MM.1S (cell line): ENCODE data around the gene DHX9.

Source experiments
- DNase-seq: peaks from one replicate; pipeline ENCODE4 v3.0.0-alpha.2; 2015
- H2AFZ ChIP-seq: fragments of 300-600 bp; sonication (generic); 2 replicates; pipeline ENCODE4 v1.6.0; 2016; ENCODE audit warnings: antibody characterized with exemption, low read length
- H3F3A ChIP-seq: fragments of 300-600 bp; sonication (generic); 2 replicates; pipeline ENCODE4 v1.6.1; 2016; ENCODE audit warnings: mild to moderate bottlenecking, antibody characterized with exemption, low read length, moderate library complexity, mixed read lengths; ENCODE audit not compliant: insufficient read depth
- H3K27ac ChIP-seq: fragments of 300-600 bp; sonication (generic); 2 replicates; pipeline ENCODE4 v1.5.1; 2016; ENCODE audit warnings: mild to moderate bottlenecking, low read length
- H3K27me3 ChIP-seq: fragments of 300-600 bp; sonication (generic); replicated peaks from 2 replicates; pipeline ENCODE4 v1.6.0; 2016; ENCODE audit warnings: low read length; ENCODE audit not compliant: insufficient read depth
- H3K36me3 ChIP-seq: fragments of 300-600 bp; sonication (generic); replicated peaks from 2 replicates; pipeline ENCODE4 v1.6.1; 2016; ENCODE audit warnings: mild to moderate bottlenecking, low read length, mixed read lengths; ENCODE audit not compliant: insufficient read depth
- H3K4me1 ChIP-seq: fragments of 300-600 bp; sonication (generic); 2 replicates; pipeline ENCODE4 v1.6.1; 2016; ENCODE audit warnings: low read length, mixed read lengths
- H3K4me2 ChIP-seq: fragments of 300-600 bp; sonication (generic); 2 replicates; pipeline ENCODE4 v1.6.0; 2016; ENCODE audit warnings: low read depth, low read length
- H3K4me3 ChIP-seq: fragments of 300-600 bp; sonication (generic); 2 replicates; pipeline ENCODE4 v1.5.1; 2016; ENCODE audit warnings: low read length, mixed read lengths
- H3K79me2 ChIP-seq: fragments of 300-600 bp; sonication (generic); 2 replicates; pipeline ENCODE4 v1.6.1; 2016; ENCODE audit warnings: mixed run types, low read length, mixed read lengths
- H3K9ac ChIP-seq: fragments of 300-600 bp; sonication (generic); 2 replicates; pipeline ENCODE4 v1.6.1; 2016; ENCODE audit warnings: low read length, mixed read lengths
- H3K9me2 ChIP-seq: fragments of 300-600 bp; sonication (generic); replicated peaks from 2 replicates; pipeline ENCODE4 v1.6.1; 2016; ENCODE audit warnings: mild to moderate bottlenecking, low read length, mixed read lengths; ENCODE audit not compliant: insufficient read depth
- H3K9me3 ChIP-seq: fragments of 300-600 bp; sonication (generic); replicated peaks from 2 replicates; pipeline ENCODE4 v1.6.1; 2016; ENCODE audit warnings: mild to moderate bottlenecking, low read length, mixed read lengths; ENCODE audit not compliant: insufficient read depth
- H4K20me1 ChIP-seq: fragments of 300-600 bp; sonication (generic); 2 replicates; pipeline ENCODE4 v1.6.1; 2016; ENCODE audit warnings: mild to moderate bottlenecking, low read length, moderate library complexity, mixed read lengths; ENCODE audit not compliant: insufficient read depth
- CTCF ChIP-seq: fragments of 300-600 bp; sonication (generic); IDR thresholded peaks from 2 replicates; pipeline ENCODE4 v1.5.1; 2016; ENCODE audit warnings: antibody characterized with exemption, low read length, mixed read lengths
- EZH2 ChIP-seq: fragments of 300-600 bp; sonication (generic); optimal IDR thresholded peaks from 2 replicates; pipeline ENCODE3; 2017; ENCODE audit warnings: low read depth, mild to moderate bottlenecking, antibody characterized with exemption, low read length, mixed read lengths
- EZH2phosphoT487 ChIP-seq: fragments of 300-600 bp; sonication (generic); IDR thresholded peaks from 2 replicates; pipeline ENCODE4 v1.6.1; 2018; ENCODE audit warnings: antibody characterized with exemption, low read length

The DHX9 gene

GRCh38 chr1:182817802-182818201, 21.3 kb upstream of the DHX9 start:
- Histone ChIP-seq H3K9me2 (no peaks in the 10 kb centered on the region), H3K27me3 (peaks cover 7% of the 10 kb centered on the region; the same call in 1 of the 2 replicates), H3K9me3 (no peaks in the 10 kb centered on the region), H3K36me3 (no peaks in the 10 kb centered on the region), H3K4me3 (no peak overlapping the region), H2AFZ (no peak overlapping the region), H4K20me1 (no peaks in the 10 kb centered on the region), H3K4me2 (no peak overlapping the region), H3F3A (no peaks in the 10 kb centered on the region), H3K79me2 (no peaks in the 10 kb centered on the region), H3K27ac (no peak overlapping the region), H3K9ac (no peak overlapping the region), H3K4me1 (no peaks in the 10 kb centered on the region)
- TF ChIP-seq CTCF, result no peak
- TF ChIP-seq EZH2, result no peak
- no peak for TF ChIP-seq EZH2phosphoT487
- DNase-seq, result no peak

- Histone ChIP-seq H3K79me2 (no peaks in the 10 kb centered on the region), H3K4me3 (no peak overlapping the region), H3K36me3 (no peaks in the 10 kb centered on the region), H3K4me1 (peaks cover 15% of the 10 kb centered on the region), H3K4me2 (no peak overlapping the region), H2AFZ (no peak overlapping the region), H3K9me2 (no peaks in the 10 kb centered on the region), H3K27ac (no peak overlapping the region), H3F3A (peaks cover 9% of the 10 kb centered on the region), H3K27me3 (peaks cover 54% of the 10 kb centered on the region), H3K9me3 (no peaks in the 10 kb centered on the region), H4K20me1 (no peaks in the 10 kb centered on the region; the same call in 1 of the 2 replicates), H3K9ac (no peak overlapping the region)
- TF ChIP-seq CTCF (no peak), EZH2 (no peak), EZH2phosphoT487 (no peak)
- no peak for DNase-seq
Measured at GRCh38 chr1:182823220-182823619, 15.9 kb upstream of the DHX9 start.

- no peaks in the 10 kb centered on the region for H3K9me2 ChIP-seq
- no peak for TF ChIP-seq EZH2
- H3K4me2 ChIP-seq, result peak overlapping the region; percentile 63
Measured at GRCh38 chr1:182826892-182827291, 12.3 kb upstream of the DHX9 start.

GRCh38 chr1:182829285-182829932, 9.7 kb upstream of the DHX9 start:
- no peak overlapping the region for H3K27ac ChIP-seq
- no peak overlapping the region; the same call in 1 of the 2 replicates for H3K9ac ChIP-seq
- no peaks in the 10 kb centered on the region for H3K36me3 ChIP-seq
- H3K4me2 ChIP-seq, result peak overlapping the region; percentile 61
- H4K20me1 ChIP-seq, result no peaks in the 10 kb centered on the region; the same call in 1 of the 2 replicates
- peak; percentile 57 for DNase-seq
- TF ChIP-seq CTCF (no peak), EZH2 (no peak), EZH2phosphoT487 (no peak)
- H3F3A ChIP-seq, result peaks cover 23% of the 10 kb centered on the region
- H3K9me3 ChIP-seq, result no peaks in the 10 kb centered on the region
- H3K4me3 ChIP-seq, result peak overlapping the region; percentile 16; the same call in 1 of the 2 replicates
- peaks cover 29% of the 10 kb centered on the region for H3K4me1 ChIP-seq
- H3K79me2 ChIP-seq, result no peaks in the 10 kb centered on the region
- no peaks in the 10 kb centered on the region for H3K9me2 ChIP-seq
- peaks cover 61% of the 10 kb centered on the region for H3K27me3 ChIP-seq
- no peak overlapping the region for H2AFZ ChIP-seq

More at GRCh38 chr1:182826892-182827291, 12.3 kb upstream of the DHX9 start:
- no peak overlapping the region for H3K9ac ChIP-seq
- H3K79me2 ChIP-seq, result no peaks in the 10 kb centered on the region
- peak; percentile 77 for DNase-seq
- H3K9me3 ChIP-seq, result no peaks in the 10 kb centered on the region
- peaks cover 23% of the 10 kb centered on the region for H3F3A ChIP-seq
- no peaks in the 10 kb centered on the region; the same call in 1 of the 2 replicates for H4K20me1 ChIP-seq
- peaks cover 29% of the 10 kb centered on the region for H3K4me1 ChIP-seq
- H3K27me3 ChIP-seq, result peaks cover 79% of the 10 kb centered on the region
- no peaks in the 10 kb centered on the region for H3K36me3 ChIP-seq
- H3K27ac ChIP-seq, result no peak overlapping the region
- no peak overlapping the region for H2AFZ ChIP-seq
- H3K4me3 ChIP-seq, result no peak overlapping the region
